Measurements from ENCODE around the gene CNGA1.
"Not testable (repeated sequence)": the region's sequence is repeated elsewhere in the genome, so short reads cannot be mapped to it uniquely, and the experiment has no call there.

CNGA1 gene

DNA sequence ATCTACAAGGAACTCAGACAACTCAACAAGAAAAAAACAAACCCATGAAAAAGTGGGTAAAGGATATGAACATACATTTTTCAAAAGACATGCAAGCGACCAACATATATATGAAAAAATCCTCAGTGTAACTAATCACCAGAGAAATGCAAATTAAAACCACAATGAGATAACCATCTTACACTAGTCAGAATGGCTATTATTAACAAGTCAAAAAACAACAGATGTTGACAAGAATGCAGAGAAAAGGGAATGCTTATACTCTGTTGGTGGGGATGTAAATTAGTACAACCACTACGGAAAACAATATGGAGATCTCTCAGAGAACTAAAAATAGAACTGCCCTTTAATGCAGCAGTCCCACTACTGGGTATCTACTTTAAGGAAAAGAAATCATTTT, 12.2 kb upstream of the CNGA1 start:
- no peak for DNase-seq

DNA sequence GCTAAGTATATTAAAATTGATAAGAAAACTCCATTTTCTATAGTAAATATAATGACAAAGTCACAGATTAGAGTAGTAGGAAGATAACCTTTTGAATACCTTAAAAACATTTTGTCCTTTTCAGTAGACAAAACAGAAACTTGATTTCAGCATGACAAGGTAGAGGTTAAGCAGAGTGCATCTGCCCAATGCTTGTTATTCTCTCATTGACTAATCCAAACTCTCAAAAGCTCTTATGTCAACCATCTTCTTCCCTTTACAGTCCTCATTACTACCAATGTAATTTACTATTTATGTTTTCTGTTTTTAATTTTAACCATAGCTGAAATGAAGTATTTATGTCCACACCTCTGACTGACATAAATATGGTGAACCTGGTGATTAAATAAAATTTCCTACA, 11.2 kb upstream of the CNGA1 start:
- DNase-seq: no peak

DNA sequence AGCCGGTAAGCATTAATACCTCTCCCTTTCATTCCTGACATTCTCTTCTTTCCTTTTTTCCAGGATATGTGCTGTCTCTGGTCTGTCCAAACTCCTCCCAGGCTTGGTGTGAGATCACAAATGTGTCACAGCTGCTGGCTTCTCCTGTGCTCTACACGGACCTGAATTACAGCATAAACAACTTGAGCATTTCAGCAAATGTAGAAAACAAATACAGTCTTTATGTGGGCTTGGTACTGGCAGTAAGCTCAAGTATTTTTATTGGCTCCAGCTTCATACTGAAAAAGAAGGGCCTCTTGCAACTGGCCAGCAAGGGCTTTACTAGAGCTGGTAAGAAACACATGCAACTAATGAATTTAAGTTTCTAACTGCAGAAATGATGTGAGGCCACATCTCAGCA, 8.5 kb upstream of the CNGA1 start:
- DNase-seq: no peak

DNA sequence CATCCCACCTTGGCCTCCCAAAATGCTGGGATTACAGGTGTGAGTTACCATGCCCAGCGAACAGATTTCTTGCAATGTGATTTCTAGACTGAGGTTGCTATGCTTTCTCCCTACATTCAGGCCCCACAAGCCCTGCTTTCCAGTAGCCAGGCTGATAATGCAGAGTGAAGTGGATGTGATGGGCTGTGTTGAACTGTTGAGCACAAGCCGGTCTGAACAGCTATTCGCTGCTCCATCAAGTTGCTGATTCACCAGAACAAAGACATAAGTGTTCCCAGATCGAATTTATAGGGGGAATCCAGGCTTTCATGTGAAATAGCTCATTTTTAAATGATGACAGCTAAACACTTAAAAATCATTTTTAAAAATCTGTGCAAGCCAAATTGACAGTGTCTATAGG, 8.0 kb upstream of the CNGA1 start:
- DNase-seq: no peak

DNA sequence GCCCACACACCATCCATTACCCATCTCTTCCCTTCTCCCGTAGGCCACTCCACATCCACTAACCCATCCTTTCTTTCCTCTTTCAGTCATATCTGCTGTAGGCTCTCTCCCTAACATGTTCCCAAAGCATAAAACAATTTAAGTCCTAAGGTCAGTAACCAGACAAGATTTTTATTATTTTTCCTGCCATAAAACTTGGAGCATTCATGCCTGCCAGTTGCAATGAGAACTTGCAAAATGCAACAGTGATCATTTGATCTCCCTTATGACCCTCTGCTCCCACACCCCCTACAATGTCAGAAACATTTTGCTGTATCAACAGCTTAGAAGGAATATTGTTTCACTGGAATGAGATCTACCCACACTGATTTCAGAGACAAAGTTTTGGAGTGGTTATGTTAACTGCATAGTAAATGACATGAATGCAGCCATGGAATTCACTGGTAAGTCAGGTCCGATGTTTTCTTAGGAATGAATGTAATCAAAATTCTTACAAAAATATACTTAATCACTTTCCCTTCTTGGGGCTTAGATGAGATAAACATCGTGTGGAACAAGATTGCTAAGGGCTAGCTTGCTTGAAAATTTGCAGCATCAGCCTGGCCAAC, 5.8 kb upstream of the CNGA1 start:
- no peak for DNase-seq

DNA sequence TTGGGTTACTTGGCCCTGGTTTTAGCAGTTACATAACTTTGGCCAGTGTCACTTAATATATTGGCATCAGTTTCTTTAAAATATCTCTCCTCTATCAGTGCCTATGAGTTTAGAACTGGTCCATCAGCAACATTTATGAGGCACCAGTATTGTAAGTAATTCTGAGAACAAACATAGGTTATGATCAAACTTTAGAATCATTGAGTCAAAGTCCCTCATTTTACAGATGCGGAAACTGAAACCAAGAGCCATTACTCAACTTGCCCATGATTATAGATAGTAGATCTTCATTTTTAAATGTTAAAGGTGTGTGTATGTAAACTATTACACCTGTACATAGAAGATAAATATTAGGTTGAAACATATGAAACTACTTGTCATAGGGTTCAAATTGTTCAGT, 4.6 kb upstream of the CNGA1 start:
- DNase-seq: no peak

DNA sequence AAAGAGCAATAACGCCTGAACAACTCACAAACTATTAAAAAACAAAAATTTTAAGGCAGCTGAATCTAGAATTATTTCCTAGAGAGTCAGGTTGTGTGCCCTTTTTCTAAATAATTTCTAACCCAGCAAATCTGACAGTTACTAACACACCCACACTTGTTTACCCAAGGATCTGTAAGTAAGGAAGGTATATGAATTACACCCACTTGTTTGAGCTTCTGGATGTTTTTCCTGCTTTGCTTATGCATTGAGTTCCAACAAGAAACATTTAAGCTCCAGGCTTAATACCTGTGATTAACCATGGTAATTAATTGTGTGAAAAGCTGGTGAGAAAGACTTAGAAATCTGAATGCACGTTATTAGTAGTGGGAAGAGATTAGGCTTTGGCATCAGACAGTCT, 1.6 kb upstream of the CNGA1 start:
- DNase-seq: no peak

DNA sequence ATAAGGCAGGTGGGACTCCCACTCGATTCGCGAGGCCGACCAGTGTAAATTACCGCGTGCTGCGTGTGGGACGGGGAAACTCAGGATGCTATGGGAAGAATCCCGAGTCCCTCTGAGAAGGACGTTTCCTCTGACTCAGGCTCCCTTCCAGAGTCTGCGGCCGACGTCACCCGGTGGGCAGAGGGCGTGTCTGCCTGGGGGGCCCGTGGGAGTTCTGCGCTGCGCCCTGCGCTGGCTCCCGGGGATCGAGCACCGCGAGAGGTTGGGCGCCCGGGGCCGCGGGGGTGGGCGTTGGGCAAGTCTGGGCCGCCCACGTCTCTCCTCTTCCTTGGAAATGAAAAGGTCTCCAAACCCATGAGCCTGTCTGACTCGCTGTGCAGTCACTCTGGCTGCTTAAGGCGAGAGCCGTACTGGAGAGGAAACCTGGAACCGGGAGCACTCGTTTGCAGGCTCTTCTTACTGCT, 659 bp upstream of the CNGA1 start:
- no peak for DNase-seq

DNA sequence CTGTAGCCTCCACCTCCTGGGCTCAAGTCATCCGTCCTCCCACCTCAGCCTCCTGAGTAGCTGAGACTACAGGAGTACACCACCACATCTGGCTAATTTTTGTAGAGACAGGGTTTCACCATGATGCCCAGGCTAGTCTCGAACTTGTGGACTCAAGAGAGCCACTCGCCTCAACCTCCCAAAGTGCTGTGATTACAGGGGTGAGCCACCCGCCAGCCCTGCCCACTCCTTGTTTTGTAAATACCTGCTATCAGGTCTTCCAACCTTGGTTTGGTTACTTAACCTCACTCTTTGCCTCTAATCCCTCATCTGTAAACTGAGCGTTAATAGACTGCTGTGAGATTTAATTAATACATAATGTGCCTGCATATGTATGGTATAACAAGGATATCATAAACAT, 803 bp downstream of the CNGA1 start:
- no peak for DNase-seq

DNA sequence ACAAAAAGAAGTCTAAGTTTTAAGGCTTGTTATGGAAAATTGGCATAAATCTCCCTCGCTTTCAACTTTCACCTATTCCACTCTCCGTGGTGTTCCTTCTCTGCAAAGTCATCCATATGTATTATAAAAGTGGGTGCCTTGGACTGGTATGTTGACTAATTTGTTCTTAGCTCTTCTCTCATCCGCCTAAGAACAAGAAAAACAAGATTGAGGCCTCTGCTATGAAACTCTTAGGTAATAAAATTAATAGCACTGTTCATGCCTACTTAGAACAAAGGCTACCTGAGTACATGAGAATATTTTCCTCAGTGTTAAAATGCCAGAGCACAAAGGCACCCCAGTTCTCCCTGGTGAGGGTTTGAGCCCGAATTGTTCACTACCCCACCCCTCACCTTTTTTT, 1.3 kb downstream of the CNGA1 start:
- DNase-seq: no peak

DNA sequence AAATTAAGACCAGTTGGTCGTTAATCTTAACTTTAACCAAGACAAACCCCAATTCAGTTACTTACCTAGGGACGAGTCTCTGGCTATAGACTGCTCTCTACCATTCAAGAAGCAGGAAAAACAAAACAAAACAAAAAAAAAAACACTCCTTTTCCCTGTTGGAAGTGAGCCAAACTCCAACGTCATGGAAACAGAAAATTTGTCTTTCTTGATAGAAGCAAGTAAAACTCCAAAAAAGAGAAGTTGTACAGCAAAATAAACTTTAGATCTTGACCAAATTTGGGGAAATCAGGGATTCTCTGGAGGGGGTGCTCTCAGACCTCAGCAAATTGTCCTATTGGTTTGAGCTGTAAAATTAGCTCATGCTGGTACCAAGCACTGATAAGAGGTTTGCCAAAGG, 3.7 kb downstream of the CNGA1 start:
- no peak for DNase-seq

DNA sequence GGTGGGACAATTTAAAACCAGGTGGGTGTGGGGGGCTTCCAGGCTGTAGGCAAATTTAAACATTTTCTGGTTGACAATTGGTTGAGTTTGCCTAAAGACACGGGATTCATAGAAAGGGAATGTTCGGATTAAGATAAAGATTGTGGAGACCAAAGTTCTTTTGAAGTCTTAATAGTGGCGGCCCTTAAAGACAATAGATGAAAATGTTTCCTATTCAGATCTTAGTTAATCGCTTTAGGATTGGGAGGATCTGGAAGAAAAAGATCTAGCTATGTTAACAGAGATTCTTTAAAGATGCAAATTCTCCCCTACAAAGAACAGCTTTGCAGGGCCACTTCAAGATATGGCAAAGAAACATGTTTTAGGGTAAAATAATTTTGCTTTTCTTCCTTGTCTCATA, 4.8 kb downstream of the CNGA1 start:
- DNase-seq: no peak

DNA sequence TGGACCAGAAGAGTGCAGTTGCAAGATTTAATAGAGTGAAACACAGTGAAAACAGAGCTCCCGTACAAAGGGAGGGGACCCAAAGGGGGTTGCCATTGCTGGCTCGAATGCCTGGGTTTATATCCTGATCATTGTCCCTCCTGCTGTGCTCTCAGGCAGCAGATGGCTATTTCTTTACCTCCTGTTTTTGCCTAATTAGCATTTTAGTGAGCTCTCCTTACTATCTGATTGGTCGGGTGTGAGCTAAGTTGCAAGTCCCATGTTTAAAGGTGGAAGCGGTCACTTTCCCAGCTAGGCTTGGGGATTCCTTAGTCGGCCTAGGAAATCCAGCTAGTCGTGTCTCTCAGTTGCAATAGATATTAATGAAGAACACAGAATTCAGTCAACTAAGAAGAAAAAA, 5.6 kb downstream of the CNGA1 start:
- not testable (repeated sequence) for DNase-seq

DNA sequence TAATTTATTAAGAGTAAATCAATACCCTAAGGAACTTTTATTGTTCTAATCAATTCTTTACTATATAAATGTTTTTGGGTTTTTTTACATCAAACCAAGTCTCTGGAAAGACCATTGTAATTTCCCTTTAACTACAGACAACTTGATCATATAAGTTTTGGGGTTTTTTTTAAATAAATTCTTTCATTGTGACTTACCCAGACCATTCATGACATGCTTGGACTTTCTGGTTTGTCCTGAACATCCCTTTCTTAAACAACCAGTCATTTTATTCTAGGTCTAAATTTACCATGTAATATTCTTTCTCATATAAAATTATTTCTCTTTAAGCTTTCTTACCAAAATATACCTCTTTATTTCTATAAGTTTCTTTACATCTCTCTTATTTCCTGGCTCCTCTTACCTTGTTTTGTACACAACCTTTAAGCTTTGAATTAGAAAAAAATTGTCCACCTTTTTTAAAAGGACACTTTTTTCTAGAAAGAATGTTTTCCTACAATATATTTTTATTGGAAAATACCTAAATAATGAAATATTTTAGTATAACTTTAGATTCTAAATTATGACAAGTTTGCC, 8.4 kb downstream of the CNGA1 start:
- DNase-seq: no peak

DNA sequence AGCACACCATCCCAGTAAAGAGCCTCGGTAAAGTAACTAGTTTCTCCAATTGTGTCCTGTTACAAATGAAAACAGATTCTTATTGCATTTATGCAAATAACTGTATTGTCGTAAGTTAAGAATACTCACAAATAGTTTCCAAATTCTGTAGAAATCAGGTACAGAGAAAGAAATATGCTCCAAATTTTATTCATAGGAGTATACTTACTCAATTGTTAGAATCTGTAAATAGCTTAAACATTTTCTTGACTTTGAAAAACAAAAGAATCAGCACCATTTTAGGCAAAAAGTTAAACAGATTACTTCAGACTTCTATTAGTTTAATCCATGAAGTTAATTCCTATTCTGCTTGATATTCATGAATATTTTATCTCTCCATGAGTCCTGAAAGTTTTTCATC, 10.7 kb downstream of the CNGA1 start:
- no peak for DNase-seq

DNA sequence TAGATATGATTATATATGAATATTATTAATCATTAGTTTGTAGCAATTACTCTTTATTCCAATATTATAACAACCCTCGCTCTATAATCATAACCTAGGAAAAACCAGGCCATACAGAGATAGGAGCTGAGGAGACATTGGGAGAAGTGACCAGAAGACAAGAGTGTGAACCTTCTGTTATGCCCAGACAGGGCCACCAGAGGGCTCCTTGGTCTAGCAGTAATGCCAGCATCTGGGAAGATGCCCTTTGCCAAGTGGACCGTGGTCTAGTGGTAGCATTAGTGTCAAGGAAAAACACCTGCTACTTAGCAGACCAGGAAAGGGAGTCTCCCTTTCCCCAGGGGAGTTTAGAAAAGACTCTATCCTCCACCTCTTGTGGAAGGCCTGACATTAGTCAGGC, 12.9 kb downstream of the CNGA1 start:
- DNase-seq: not testable (repeated sequence)

DNA sequence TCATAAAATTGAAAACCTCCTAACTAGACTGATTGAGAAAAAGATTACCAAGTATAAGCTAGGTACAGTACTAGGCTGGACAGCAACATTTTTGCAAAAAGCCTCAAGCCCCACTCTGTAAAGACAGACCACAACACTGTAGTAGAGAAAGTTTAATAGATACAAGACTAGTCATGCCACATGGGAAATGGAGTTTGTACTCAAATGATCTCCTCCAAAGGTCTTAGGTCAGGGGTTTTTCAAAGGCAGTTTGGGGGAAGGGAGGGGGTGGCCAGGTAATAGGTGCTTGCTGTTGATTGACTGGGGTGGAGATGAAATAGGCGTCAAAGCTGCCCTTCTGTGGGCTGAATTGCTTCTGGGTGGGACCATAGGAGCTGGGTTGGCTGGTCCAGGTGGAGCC, 14.2 kb downstream of the CNGA1 start:
- no peak for DNase-seq

DNA sequence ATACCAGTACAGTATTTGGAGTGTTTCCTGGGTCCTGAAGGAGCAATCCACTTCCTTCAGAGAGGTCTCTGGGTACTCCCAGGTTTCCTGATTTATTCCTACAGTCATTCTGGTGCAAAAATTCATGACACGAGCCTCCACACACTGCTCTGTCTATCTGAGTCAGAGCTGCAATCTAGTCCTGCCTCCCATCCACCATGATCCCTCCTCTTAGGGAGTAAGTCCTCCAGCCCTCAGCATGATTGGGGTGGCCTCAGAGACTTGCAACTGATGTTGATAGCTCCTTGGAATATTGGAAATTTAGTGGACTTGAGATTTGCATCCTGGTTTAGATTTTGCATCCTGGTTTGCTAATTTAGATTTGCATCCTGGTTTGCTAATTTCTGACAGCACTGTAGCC, 20.5 kb downstream of the CNGA1 start:
- no peak for DNase-seq

DNA sequence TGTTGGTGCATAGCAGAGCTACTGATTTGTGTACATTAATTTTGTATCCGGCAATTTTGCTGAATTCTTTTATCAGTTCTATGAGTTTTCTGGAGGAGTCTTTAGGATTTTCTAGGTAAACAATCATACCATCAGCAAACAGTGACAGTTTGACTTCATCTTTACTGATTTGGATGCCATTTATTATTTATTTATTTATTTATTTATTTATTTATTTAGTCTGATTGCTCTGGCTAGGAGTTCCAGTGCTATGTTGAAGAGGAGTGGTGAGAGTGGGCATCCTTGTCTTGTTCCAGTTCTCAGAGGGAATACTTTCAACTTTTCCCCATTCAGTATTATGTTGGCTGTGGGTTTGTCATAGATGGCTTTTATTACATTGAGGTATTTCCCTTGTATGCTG, 24.0 kb downstream of the CNGA1 start:
- not testable (repeated sequence) for DNase-seq

DNA sequence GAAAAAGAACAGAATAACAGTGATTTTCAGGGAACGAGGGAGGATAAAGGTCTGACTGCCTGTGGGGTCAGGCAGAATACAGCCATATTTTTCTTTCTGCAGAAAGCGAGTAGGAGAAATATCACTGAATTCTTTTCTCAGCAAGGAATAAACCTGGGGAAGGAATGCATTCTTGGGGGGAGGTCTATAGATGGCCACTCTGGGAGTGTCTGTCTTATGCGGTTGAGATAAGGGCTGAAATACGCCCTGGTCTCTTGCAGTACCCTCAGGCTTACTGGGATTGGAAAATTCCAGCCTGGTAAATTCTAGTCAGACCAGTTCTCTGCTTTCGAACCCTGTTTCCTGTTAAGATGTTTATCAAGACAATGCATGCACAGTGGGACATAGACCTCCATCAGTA, 26.3 kb downstream of the CNGA1 start:
- no peak for DNase-seq

DNA sequence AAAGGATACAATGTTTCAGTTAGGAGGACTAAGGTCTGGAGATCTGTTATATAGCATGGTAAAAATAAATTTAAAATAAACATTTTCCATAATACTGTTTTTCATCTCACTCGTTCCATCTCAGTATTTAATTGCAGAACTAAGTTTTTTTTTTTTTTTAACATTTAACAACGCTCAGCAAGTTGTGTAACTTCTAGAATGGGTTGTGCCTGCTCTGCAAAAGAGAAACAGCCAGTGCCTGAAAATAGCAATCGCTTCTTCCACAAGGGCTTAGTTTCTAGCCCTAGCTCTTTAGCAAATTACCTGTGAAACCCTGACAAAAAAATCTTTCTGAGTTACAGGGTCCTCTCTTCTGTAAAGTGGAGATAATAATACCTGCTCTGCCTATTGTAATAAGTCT, 41.9 kb downstream of the CNGA1 start:
- no peak for DNase-seq

DNA sequence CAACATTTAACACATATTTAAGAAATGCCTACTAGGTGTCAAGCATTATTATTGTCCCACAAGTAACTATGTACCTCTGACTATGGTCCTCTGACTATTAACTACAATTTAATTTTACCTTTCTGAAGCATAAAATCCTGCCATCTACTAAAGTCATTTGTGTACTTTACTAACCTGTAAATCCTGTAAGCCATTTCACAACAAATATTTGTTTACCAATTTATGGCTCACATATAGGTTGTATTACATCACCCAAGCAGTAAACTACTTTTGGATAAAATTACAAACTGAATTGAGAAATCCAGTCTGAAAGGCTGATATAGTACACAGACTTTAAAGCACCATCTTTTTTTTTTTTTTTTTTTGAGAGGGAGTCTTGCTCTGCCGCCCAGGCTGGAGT, 43.8 kb downstream of the CNGA1 start:
- DNase-seq: no peak

DNA sequence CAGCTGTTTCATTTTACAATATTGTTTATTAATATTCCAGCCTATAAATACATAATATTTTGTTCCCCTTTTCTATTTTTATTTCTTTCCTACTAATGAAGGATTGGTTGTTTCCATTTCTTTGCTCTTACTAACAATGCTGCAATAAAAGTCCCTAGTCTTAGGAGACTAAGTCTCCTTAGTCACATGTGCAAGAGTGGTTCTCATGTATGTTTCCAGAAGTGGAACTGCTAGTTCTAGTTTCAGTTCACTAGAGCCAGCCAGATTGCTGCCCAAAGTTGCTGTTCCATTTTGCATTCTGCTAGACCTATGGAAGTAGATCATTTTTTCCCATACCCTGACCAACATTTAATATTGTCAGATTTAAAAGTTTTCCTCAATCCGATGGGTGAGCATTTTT, 44.3 kb downstream of the CNGA1 start:
- DNase-seq: no peak

DNA sequence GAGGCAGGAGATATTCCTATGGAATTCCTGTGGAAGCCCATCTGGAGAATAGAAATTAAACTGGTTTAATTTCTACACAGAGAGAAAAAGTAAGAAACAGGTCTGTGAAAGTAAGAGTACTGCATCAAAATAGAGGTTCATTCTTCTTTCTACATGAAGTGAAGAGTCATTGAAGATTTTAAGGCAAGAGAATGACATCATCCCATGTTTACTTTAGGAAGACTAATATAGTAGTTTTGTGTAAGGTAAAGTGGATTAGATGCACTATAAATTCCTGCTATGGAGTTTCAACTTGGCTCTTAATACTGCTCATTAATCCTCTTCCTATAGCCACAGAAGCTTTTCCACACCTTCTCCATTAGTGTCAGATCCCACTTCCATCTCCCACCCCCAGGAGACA, 47.6 kb downstream of the CNGA1 start:
- DNase-seq: no peak

DNA sequence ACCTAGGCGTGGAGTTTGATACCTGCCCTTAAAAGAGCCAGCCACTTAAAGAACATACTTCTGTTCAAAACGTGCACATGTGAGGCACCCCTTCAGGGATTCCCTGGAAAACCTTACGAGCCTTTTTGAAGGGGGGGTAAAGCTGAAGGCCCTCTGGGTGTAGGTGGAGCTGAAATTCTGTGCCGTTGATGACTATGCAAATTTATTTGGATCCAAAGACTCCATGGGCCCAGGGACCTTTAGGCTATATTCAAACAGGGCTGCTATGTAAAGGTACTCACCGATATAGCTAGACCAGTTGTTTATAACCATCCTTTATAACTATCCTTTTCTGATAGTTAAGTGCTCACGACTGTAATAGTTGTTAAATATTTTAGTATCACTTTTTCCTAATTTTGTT, 61.8 kb downstream of the CNGA1 start:
- no peak for DNase-seq

DNA sequence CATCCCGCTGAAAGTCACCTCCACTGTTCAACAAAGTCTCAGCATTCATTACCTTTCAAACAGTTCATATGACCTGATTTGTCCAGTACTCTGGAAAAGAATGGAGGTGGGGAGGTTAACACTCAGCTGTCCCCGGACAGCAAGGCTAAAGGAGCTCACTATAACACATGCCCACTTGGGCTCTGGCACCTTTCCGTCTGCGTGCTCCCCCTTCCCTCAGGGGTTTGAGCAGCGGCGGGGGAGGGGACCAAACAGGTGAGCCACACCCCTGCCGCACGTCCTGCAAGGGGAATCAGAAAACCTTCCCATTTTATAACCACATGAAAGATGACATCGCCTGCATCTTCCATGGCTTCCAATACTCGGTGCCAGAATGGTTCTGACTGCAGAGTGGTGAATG, 62.2 kb downstream of the CNGA1 start:
- DNase-seq: no peak
